HEK293 (cell line): ENCODE data around the gene SCAF11.

Source experiments
- AEBP2 ChIP-seq: fragments of 450-650 bp; formaldehyde crosslinking; IDR thresholded peaks from 2 replicates; pipeline ENCODE4 v1.5.1; 2016; ENCODE audit warnings: missing biosample characterization, missing genetic modification characterization, borderline replicate concordance
- SCRT2 ChIP-seq: fragments of 450-650 bp; formaldehyde crosslinking; IDR thresholded peaks from 2 replicates; pipeline ENCODE4 v1.5.1; 2016; ENCODE audit warnings: missing biosample characterization, missing genetic modification characterization
- SP2 ChIP-seq: fragments of 450-650 bp; formaldehyde crosslinking; IDR thresholded peaks from 2 replicates; pipeline ENCODE4 v1.5.1; 2016; ENCODE audit warnings: missing biosample characterization, missing genetic modification characterization
- ZBTB20 ChIP-seq: fragments of 450-650 bp; formaldehyde crosslinking; IDR thresholded peaks from 2 replicates; pipeline ENCODE4 v1.5.1; 2016; ENCODE audit warnings: missing biosample characterization, missing genetic modification characterization
- ZBTB8A ChIP-seq: fragments of 450-650 bp; formaldehyde crosslinking; IDR thresholded peaks from 2 replicates; pipeline ENCODE4 v1.5.1; 2016; ENCODE audit warnings: missing biosample characterization, missing genetic modification characterization
- ZFHX2 ChIP-seq: fragments of 450-650 bp; formaldehyde crosslinking; conservative IDR thresholded peaks from 2 replicates; pipeline ENCODE4 v1.5.1; 2016; ENCODE audit warnings: missing biosample characterization, missing genetic modification characterization
- ZFP69B ChIP-seq: fragments of 450-650 bp; formaldehyde crosslinking; IDR thresholded peaks from 2 replicates; pipeline ENCODE4 v1.5.1; 2016; ENCODE audit warnings: missing biosample characterization, missing genetic modification characterization
- ZNF112 ChIP-seq: fragments of 450-650 bp; formaldehyde crosslinking; IDR thresholded peaks from 2 replicates; pipeline ENCODE4 v1.5.0; 2017; ENCODE audit warnings: missing biosample characterization, missing genetic modification characterization
- ZNF132 ChIP-seq: fragments of 450-650 bp; formaldehyde crosslinking; IDR thresholded peaks from 2 replicates; pipeline ENCODE4 v1.5.1; 2017; ENCODE audit warnings: missing biosample characterization, missing genetic modification characterization, borderline replicate concordance
- ZNF140 ChIP-seq: fragments of 450-650 bp; formaldehyde crosslinking; IDR thresholded peaks from 2 replicates; pipeline ENCODE4 v1.5.1; 2016; ENCODE audit warnings: missing biosample characterization, missing genetic modification characterization
- ZNF169 ChIP-seq: fragments of 450-650 bp; formaldehyde crosslinking; IDR thresholded peaks from 2 replicates; pipeline ENCODE4 v1.5.1; 2016; ENCODE audit warnings: missing biosample characterization, missing genetic modification characterization
- ZNF202 ChIP-seq: fragments of 450-650 bp; formaldehyde crosslinking; IDR thresholded peaks from 2 replicates; pipeline ENCODE4 v1.5.1; 2016; ENCODE audit warnings: missing biosample characterization, missing genetic modification characterization, borderline replicate concordance
- ZNF24 ChIP-seq: fragments of 450-650 bp; formaldehyde crosslinking; IDR thresholded peaks from 2 replicates; pipeline ENCODE4 v1.5.1; 2016; ENCODE audit warnings: missing biosample characterization, missing genetic modification characterization
- ZNF266 ChIP-seq: fragments of 450-650 bp; formaldehyde crosslinking; IDR thresholded peaks from 2 replicates; pipeline ENCODE4 v1.5.1; 2016; ENCODE audit warnings: missing biosample characterization, missing genetic modification characterization, low read depth
- ZNF416 ChIP-seq: fragments of 450-650 bp; formaldehyde crosslinking; IDR thresholded peaks from 2 replicates; pipeline ENCODE4 v1.5.1; 2016; ENCODE audit warnings: missing biosample characterization, missing genetic modification characterization
- ZNF433 ChIP-seq: fragments of 450-650 bp; formaldehyde crosslinking; IDR thresholded peaks from 2 replicates; pipeline ENCODE4 v1.5.1; 2016; ENCODE audit warnings: missing biosample characterization, missing genetic modification characterization, low read depth
- ZNF514 ChIP-seq: fragments of 450-650 bp; formaldehyde crosslinking; IDR thresholded peaks from 2 replicates; pipeline ENCODE4 v1.5.1; 2016; ENCODE audit warnings: missing biosample characterization, missing genetic modification characterization
- ZNF521 ChIP-seq: fragments of 450-650 bp; formaldehyde crosslinking; IDR thresholded peaks from 2 replicates; pipeline ENCODE4 v1.5.1; 2017; ENCODE audit warnings: missing biosample characterization, mild to moderate bottlenecking, missing genetic modification characterization
- ZNF701 ChIP-seq: fragments of 450-650 bp; formaldehyde crosslinking; IDR thresholded peaks from 2 replicates; pipeline ENCODE4 v1.5.1; 2016; ENCODE audit warnings: missing biosample characterization, missing genetic modification characterization
- ZNF776 ChIP-seq: fragments of 450-650 bp; formaldehyde crosslinking; IDR thresholded peaks from 2 replicates; pipeline ENCODE4 v1.5.0; 2017; ENCODE audit warnings: missing biosample characterization, missing genetic modification characterization, borderline replicate concordance
- ZSCAN30 ChIP-seq: fragments of 450-650 bp; IDR thresholded peaks from 2 replicates; pipeline ENCODE4 v1.5.1; 2018; ENCODE audit warnings: missing biosample characterization, mild to moderate bottlenecking, missing genetic modification characterization, moderate library complexity
- TF ChIP-seq, protein P1 (sequence below): fragments of 450-650 bp; formaldehyde crosslinking; IDR thresholded peaks from 2 replicates; pipeline ENCODE4 v1.5.1; 2017; ENCODE audit warnings: missing biosample characterization, mild to moderate bottlenecking, missing genetic modification characterization, moderate library complexity
- TF ChIP-seq, protein P2 (sequence below): fragments of 450-650 bp; formaldehyde crosslinking; IDR thresholded peaks from 2 replicates; pipeline ENCODE4 v1.5.1; 2017; ENCODE audit warnings: missing biosample characterization, missing genetic modification characterization
- TF ChIP-seq, protein P3 (sequence below): fragments of 450-650 bp; formaldehyde crosslinking; IDR thresholded peaks from 2 replicates; pipeline ENCODE4 v1.5.1; 2016; ENCODE audit warnings: missing biosample characterization, missing genetic modification characterization
- TF ChIP-seq, protein P4 (sequence below): fragments of 450-650 bp; formaldehyde crosslinking; IDR thresholded peaks from 2 replicates; pipeline ENCODE4 v1.5.1; 2016; ENCODE audit warnings: missing biosample characterization, missing genetic modification characterization
- TF ChIP-seq, protein P5 (sequence below): fragments of 450-650 bp; formaldehyde crosslinking; IDR thresholded peaks from 2 replicates; pipeline ENCODE4 v1.5.1; 2016; ENCODE audit warnings: missing biosample characterization, missing genetic modification characterization

SCAF11 gene

DNA sequence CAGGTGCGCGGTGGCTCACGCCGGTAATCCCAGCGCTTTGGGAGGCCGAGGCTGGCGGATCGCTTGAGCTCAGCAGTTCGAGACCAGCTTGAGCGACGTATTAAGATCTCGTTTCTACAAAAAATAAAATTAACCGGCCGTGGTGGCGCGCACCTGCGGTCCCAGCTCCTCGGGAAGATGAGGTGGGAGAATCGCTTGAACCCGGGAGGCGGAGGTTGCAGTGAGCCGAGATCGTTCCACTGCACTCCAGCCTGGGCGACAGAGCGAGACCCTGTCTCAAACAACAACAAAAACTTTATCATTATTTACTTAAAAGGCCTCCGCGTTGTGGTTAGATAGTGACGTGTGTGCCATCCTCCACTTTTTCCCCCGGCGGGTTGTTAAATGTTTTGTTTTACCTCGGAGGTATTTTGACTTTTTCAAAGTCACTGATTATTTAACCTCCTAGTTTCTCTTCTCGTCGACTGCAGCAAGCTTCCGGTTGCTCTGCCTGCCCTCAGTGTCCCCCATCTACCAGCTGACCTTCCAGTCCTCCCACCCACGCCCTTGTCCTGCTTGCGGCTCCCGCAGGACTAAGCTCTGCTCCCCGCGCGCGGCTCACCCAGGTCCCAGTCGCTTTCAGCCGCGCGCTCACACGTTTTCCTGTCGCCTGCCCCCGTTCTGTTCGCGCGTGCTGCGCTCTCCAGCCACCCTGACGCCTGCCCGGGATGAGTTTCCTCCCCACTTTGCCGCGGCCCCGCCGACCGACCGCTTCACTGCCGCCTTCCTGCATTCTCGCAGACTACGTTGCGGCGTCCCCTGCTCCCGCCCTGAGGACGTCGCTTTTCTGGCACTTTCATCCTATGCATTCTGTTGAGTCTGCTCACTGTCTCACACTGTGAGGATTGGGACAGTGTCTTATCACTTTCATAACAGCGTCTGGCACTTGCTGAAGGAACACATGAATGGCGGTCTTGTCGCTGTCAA is 1.2 kb upstream of the SCAF11 start (continued):
- TF ChIP-seq ZNF416 (tag by site-specific recombination), result no peak
- no peak for TF ChIP-seq ZNF132 (tag by site-specific recombination)
- TF ChIP-seq, protein P1, sequence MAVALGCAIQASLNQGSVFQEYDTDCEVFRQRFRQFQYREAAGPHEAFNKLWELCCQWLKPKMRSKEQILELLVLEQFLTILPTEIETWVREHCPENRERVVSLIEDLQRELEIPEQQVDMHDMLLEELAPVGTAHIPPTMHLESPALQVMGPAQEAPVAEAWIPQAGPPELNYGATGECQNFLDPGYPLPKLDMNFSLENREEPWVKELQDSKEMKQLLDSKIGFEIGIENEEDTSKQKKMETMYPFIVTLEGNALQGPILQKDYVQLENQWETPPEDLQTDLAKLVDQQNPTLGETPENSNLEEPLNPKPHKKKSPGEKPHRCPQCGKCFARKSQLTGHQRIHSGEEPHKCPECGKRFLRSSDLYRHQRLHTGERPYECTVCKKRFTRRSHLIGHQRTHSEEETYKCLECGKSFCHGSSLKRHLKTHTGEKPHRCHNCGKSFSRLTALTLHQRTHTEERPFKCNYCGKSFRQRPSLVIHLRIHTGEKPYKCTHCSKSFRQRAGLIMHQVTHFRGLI, result no peak
- TF ChIP-seq, protein P2, sequence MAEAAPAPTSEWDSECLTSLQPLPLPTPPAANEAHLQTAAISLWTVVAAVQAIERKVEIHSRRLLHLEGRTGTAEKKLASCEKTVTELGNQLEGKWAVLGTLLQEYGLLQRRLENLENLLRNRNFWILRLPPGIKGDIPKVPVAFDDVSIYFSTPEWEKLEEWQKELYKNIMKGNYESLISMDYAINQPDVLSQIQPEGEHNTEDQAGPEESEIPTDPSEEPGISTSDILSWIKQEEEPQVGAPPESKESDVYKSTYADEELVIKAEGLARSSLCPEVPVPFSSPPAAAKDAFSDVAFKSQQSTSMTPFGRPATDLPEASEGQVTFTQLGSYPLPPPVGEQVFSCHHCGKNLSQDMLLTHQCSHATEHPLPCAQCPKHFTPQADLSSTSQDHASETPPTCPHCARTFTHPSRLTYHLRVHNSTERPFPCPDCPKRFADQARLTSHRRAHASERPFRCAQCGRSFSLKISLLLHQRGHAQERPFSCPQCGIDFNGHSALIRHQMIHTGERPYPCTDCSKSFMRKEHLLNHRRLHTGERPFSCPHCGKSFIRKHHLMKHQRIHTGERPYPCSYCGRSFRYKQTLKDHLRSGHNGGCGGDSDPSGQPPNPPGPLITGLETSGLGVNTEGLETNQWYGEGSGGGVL (tag by site-specific recombination), result peak; percentile 50; the same call in 1 of the 2 replicates
- no peak for TF ChIP-seq ZNF433 (tag by site-specific recombination)
- peak; percentile 87 for TF ChIP-seq SP2 (tag by site-specific recombination)
- TF ChIP-seq, protein P3, sequence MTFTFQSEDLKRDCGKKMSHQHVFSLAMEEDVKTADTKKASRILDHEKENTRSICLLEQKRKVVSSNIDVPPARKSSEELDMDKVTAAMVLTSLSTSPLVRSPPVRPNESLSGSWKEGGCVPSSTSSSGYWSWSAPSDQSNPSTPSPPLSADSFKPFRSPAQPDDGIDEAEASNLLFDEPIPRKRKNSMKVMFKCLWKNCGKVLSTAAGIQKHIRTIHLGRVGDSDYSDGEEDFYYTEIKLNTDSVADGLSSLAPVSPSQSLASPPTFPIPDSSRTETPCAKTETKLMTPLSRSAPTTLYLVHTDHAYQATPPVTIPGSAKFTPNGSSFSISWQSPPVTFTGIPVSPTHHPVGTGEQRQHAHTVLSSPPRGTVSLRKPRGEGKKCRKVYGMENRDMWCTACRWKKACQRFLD, result no peak
- TF ChIP-seq ZNF701, result no peak
- no peak for TF ChIP-seq AEBP2 (tag by site-specific recombination)
- TF ChIP-seq SCRT2 (tag by site-specific recombination), result peak; percentile 59; the same call in 1 of the 2 replicates
- no peak for TF ChIP-seq ZNF169
- TF ChIP-seq ZNF24, result peak; percentile 89
- no peak for TF ChIP-seq ZNF521 (tag by site-specific recombination)
- no peak for TF ChIP-seq ZNF266
- TF ChIP-seq ZNF514 (tag by site-specific recombination), result no peak
- peak; percentile 58 for TF ChIP-seq ZBTB8A (tag by site-specific recombination)
- peak; percentile 87 for TF ChIP-seq ZFHX2 (tag by site-specific recombination)
- no peak for TF ChIP-seq ZNF140 (tag by site-specific recombination)
- no peak for TF ChIP-seq ZNF202
- TF ChIP-seq ZNF112 (tag by site-specific recombination), result no peak
- no peak for TF ChIP-seq ZNF776 (tag by site-specific recombination)
- TF ChIP-seq ZBTB20 (tag by site-specific recombination), result peak; percentile 98
- TF ChIP-seq ZSCAN30 (tag by site-specific recombination), result peak; percentile 75; the same call in 1 of the 2 replicates
- TF ChIP-seq, protein P4, sequence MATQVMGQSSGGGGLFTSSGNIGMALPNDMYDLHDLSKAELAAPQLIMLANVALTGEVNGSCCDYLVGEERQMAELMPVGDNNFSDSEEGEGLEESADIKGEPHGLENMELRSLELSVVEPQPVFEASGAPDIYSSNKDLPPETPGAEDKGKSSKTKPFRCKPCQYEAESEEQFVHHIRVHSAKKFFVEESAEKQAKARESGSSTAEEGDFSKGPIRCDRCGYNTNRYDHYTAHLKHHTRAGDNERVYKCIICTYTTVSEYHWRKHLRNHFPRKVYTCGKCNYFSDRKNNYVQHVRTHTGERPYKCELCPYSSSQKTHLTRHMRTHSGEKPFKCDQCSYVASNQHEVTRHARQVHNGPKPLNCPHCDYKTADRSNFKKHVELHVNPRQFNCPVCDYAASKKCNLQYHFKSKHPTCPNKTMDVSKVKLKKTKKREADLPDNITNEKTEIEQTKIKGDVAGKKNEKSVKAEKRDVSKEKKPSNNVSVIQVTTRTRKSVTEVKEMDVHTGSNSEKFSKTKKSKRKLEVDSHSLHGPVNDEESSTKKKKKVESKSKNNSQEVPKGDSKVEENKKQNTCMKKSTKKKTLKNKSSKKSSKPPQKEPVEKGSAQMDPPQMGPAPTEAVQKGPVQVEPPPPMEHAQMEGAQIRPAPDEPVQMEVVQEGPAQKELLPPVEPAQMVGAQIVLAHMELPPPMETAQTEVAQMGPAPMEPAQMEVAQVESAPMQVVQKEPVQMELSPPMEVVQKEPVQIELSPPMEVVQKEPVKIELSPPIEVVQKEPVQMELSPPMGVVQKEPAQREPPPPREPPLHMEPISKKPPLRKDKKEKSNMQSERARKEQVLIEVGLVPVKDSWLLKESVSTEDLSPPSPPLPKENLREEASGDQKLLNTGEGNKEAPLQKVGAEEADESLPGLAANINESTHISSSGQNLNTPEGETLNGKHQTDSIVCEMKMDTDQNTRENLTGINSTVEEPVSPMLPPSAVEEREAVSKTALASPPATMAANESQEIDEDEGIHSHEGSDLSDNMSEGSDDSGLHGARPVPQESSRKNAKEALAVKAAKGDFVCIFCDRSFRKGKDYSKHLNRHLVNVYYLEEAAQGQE (tag by site-specific recombination), result peak; percentile 54; the same call in 1 of the 2 replicates
- no peak for TF ChIP-seq ZFP69B (tag by site-specific recombination)
- TF ChIP-seq, protein P5, sequence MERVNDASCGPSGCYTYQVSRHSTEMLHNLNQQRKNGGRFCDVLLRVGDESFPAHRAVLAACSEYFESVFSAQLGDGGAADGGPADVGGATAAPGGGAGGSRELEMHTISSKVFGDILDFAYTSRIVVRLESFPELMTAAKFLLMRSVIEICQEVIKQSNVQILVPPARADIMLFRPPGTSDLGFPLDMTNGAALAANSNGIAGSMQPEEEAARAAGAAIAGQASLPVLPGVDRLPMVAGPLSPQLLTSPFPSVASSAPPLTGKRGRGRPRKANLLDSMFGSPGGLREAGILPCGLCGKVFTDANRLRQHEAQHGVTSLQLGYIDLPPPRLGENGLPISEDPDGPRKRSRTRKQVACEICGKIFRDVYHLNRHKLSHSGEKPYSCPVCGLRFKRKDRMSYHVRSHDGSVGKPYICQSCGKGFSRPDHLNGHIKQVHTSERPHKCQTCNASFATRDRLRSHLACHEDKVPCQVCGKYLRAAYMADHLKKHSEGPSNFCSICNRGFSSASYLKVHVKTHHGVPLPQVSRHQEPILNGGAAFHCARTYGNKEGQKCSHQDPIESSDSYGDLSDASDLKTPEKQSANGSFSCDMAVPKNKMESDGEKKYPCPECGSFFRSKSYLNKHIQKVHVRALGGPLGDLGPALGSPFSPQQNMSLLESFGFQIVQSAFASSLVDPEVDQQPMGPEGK (tag by site-specific recombination), result peak; percentile 99
